ENCODE results near the gene CPE. TPM values are rescaled to one million over a fixed set of nuclear protein-coding genes. Genes with fewer than 3 reads are reported as not detected.

The CPE gene
- total RNA-seq, 1 donor from 2014 or later = not detected

- intact Hi-C loops (cut with micrococcal nuclease) = no loop called here
- no peaks in the 10 kb centered on the region for H3K36me3 Mint-ChIP-seq (ENCODE audit: low read depth)
- ATAC-seq (ENCODE audit: low read depth) = no peak
- no peak overlapping the region for H3K4me3 Mint-ChIP-seq
- TF ChIP-seq, protein P1, sequence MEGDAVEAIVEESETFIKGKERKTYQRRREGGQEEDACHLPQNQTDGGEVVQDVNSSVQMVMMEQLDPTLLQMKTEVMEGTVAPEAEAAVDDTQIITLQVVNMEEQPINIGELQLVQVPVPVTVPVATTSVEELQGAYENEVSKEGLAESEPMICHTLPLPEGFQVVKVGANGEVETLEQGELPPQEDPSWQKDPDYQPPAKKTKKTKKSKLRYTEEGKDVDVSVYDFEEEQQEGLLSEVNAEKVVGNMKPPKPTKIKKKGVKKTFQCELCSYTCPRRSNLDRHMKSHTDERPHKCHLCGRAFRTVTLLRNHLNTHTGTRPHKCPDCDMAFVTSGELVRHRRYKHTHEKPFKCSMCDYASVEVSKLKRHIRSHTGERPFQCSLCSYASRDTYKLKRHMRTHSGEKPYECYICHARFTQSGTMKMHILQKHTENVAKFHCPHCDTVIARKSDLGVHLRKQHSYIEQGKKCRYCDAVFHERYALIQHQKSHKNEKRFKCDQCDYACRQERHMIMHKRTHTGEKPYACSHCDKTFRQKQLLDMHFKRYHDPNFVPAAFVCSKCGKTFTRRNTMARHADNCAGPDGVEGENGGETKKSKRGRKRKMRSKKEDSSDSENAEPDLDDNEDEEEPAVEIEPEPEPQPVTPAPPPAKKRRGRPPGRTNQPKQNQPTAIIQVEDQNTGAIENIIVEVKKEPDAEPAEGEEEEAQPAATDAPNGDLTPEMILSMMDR (IDR thresholded peaks at IDR 0.05) = no peak
- CTCF ChIA-PET = no interaction called here
- no peaks in the 10 kb centered on the region for H3K4me1 Mint-ChIP-seq
- POLR2A ChIA-PET = no interaction called here
- no peak for DNase-seq
- H3K9me3 Mint-ChIP-seq = no peaks in the 10 kb centered on the region
- no peak overlapping the region for H3K27ac Mint-ChIP-seq
- H3K27me3 Mint-ChIP-seq = peaks cover 21% of the 10 kb centered on the region
Observed at GRCh38 chr4:165386328-165386727, 7.5 kb downstream of the CPE start.

- Mint-ChIP-seq H3K27ac (no peak overlapping the region), H3K4me1 (no peaks in the 10 kb centered on the region), H3K27me3 (peaks cover 21% of the 10 kb centered on the region), H3K9me3 (no peaks in the 10 kb centered on the region), H3K36me3 (ENCODE audit: low read depth) (no peaks in the 10 kb centered on the region), H3K4me3 (no peak overlapping the region)
- TF ChIP-seq, protein P1 (IDR thresholded peaks at IDR 0.05) = no peak
- ATAC-seq (ENCODE audit: low read depth) (no peak), DNase-seq (no peak)
- intact Hi-C loops (cut with micrococcal nuclease) = no loop called here
- ChIA-PET POLR2A (no interaction called here), CTCF (no interaction called here)
Observed at GRCh38 chr4:165388756-165389155, 9.9 kb downstream of the CPE start.

GRCh38 chr4:165393051-165393450, 14.2 kb downstream of the CPE start:
- TF ChIP-seq, protein P1 (IDR thresholded peaks at IDR 0.05) = no peak
- intact Hi-C loops (cut with micrococcal nuclease) = no loop called here
- no peak for DNase-seq
- H3K4me3 Mint-ChIP-seq = no peak overlapping the region
- H3K36me3 Mint-ChIP-seq (ENCODE audit: low read depth) = no peaks in the 10 kb centered on the region
- H3K4me1 Mint-ChIP-seq = no peaks in the 10 kb centered on the region
- no peak overlapping the region for H3K27ac Mint-ChIP-seq
- H3K9me3 Mint-ChIP-seq = no peaks in the 10 kb centered on the region
- POLR2A ChIA-PET = no interaction called here
- H3K27me3 Mint-ChIP-seq = peaks cover 9% of the 10 kb centered on the region
- no peak for ATAC-seq (ENCODE audit: low read depth)
- CTCF ChIA-PET = interaction anchor here (0.7 kb wide), 1 partner anchor 262 kb away, joined by 3 read pairs; no protein-coding TSS in a partner anchor

- Mint-ChIP-seq H3K4me1 (no peaks in the 10 kb centered on the region), H3K27me3 (peaks cover 6% of the 10 kb centered on the region), H3K27ac (no peak overlapping the region), H3K36me3 (ENCODE audit: low read depth) (no peaks in the 10 kb centered on the region), H3K9me3 (no peaks in the 10 kb centered on the region), H3K4me3 (no peak overlapping the region)
- ATAC-seq (ENCODE audit: low read depth) = no peak
- POLR2A ChIA-PET = no interaction called here
- CTCF ChIA-PET = interaction anchor here (0.7 kb wide), 1 partner anchor 263 kb away, joined by 3 read pairs; no protein-coding TSS in a partner anchor
- no peak for DNase-seq
- intact Hi-C loops (cut with micrococcal nuclease) = no loop called here
- TF ChIP-seq, protein P1 (IDR thresholded peaks at IDR 0.05) = no peak
Observed at GRCh38 chr4:165393704-165394103, 14.9 kb downstream of the CPE start.

- no peaks in the 10 kb centered on the region for H3K36me3 Mint-ChIP-seq (ENCODE audit: low read depth)
- intact Hi-C loops (cut with micrococcal nuclease) = no loop called here
- DNase-seq (no peak), ATAC-seq (ENCODE audit: low read depth) (no peak)
- ChIA-PET POLR2A (no interaction called here), CTCF (no interaction called here)
- no peaks in the 10 kb centered on the region for H3K9me3 Mint-ChIP-seq
- peaks cover 5% of the 10 kb centered on the region for H3K27me3 Mint-ChIP-seq
- no peak overlapping the region for H3K4me3 Mint-ChIP-seq
- H3K27ac Mint-ChIP-seq = no peak overlapping the region
- TF ChIP-seq, protein P1 (IDR thresholded peaks at IDR 0.05) = no peak
- no peaks in the 10 kb centered on the region for H3K4me1 Mint-ChIP-seq
Observed at GRCh38 chr4:165394275-165394674, 15.5 kb downstream of the CPE start.
